Nephron (organoid): Measurements from ENCODE around the gene DPP10.
"Not testable (repeated sequence)": the region's sequence is repeated elsewhere in the genome, so short reads cannot be mapped to it uniquely, and the experiment has no call there.

Experiments used
- H3K27ac Mint-ChIP-seq, 3 experiments: 2 replicates each; pipeline ENCODE4 v1.8.0; 2020; ENCODE audit warnings: mixed read lengths in 3 of 3, mild to moderate bottlenecking in 2 of 3, moderate library complexity in 1 of 3
- H3K27me3 Mint-ChIP-seq: 2 replicates; pipeline ENCODE4 v1.8.0; 2021; ENCODE audit warnings: low read depth, mild to moderate bottlenecking, moderate library complexity, mixed read lengths
- H3K36me3 Mint-ChIP-seq: 2 replicates; pipeline ENCODE4 v1.8.0; 2020; ENCODE audit warnings: low read depth, mixed read lengths
- H3K4me1 Mint-ChIP-seq: 2 replicates; pipeline ENCODE4 v1.8.0; 2020; ENCODE audit warnings: mixed read lengths
- H3K4me3 Mint-ChIP-seq, 3 experiments: 2 replicates each; pipeline ENCODE4 v1.8.0; 2020; ENCODE audit warnings: mild to moderate bottlenecking in 3 of 3, mixed read lengths in 3 of 3, moderate library complexity in 2 of 3
- H3K9me3 Mint-ChIP-seq: 2 replicates; pipeline ENCODE4 v1.8.0; 2020; ENCODE audit warnings: mixed read lengths
- TF ChIP-seq, protein P1 (sequence below), 3 experiments: fragments of 200-600 bp; sonication (generic); IDR thresholded peaks; one replicate each; pipeline ENCODE4 v1.5.0; 2021; ENCODE audit warnings: antibody characterized with exemption in 3 of 3; ENCODE audit not compliant: unreplicated experiment in 3 of 3

DPP10 gene

DNA sequence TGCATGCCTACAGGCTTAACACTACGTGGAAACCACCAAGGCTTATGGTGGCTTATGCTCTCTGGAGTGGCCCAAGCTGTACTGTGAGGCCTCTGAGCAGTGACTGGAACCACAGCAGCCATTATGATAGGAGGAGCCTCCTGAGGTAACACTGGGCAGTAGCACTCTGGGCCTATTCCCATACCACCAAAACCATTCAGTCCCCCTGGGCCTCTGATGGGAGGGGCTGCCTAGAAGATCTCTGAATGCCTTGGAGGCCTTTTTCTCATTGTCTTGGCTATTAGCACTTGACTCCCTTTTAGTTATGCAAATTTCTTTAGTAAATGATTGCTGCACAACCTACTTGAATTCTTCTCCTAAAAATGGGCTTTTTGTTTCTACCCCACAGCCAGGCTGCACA, 985.0 kb downstream of the DPP10 start:
- H3K4me3 Mint-ChIP-seq: no peak overlapping the region
- TF ChIP-seq, protein P1, sequence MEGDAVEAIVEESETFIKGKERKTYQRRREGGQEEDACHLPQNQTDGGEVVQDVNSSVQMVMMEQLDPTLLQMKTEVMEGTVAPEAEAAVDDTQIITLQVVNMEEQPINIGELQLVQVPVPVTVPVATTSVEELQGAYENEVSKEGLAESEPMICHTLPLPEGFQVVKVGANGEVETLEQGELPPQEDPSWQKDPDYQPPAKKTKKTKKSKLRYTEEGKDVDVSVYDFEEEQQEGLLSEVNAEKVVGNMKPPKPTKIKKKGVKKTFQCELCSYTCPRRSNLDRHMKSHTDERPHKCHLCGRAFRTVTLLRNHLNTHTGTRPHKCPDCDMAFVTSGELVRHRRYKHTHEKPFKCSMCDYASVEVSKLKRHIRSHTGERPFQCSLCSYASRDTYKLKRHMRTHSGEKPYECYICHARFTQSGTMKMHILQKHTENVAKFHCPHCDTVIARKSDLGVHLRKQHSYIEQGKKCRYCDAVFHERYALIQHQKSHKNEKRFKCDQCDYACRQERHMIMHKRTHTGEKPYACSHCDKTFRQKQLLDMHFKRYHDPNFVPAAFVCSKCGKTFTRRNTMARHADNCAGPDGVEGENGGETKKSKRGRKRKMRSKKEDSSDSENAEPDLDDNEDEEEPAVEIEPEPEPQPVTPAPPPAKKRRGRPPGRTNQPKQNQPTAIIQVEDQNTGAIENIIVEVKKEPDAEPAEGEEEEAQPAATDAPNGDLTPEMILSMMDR (IDR thresholded peaks at IDR 0.05; ENCODE audit: unreplicated experiment in 3 of 3): no peak
- peaks cover 16% of the 10 kb centered on the region for H3K9me3 Mint-ChIP-seq
- no peaks in the 10 kb centered on the region for H3K4me1 Mint-ChIP-seq
- H3K36me3 Mint-ChIP-seq: peaks cover 11% of the 10 kb centered on the region
- no peak overlapping the region for H3K27ac Mint-ChIP-seq
- no peaks in the 10 kb centered on the region for H3K27me3 Mint-ChIP-seq

DNA sequence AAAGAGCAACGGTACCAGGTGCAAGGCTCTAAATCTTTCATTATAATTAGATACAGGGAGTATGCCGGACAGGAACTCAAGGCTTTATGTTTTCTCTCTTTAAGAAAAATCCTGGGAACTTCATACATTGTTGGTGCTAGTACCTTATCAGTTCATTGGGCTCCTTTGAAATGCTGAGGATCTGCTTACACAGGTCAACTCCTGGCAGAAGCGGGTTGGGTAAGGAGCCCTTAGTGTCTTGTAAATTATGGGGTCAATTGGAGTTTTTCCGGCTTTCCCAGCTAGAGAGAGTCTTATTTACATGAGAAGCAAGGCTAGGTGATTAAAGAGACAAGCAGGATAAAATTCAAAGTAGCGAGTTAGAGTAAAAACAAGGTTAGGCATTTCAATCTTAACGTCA, 998.3 kb downstream of the DPP10 start:
- H3K27me3 Mint-ChIP-seq, H3K4me1 Mint-ChIP-seq, H3K36me3 Mint-ChIP-seq, H3K9me3 Mint-ChIP-seq, H3K27ac Mint-ChIP-seq: not testable (repeated sequence)
- peak overlapping the region in 1 of 3 experiments; percentile 13 for H3K4me3 Mint-ChIP-seq

DNA sequence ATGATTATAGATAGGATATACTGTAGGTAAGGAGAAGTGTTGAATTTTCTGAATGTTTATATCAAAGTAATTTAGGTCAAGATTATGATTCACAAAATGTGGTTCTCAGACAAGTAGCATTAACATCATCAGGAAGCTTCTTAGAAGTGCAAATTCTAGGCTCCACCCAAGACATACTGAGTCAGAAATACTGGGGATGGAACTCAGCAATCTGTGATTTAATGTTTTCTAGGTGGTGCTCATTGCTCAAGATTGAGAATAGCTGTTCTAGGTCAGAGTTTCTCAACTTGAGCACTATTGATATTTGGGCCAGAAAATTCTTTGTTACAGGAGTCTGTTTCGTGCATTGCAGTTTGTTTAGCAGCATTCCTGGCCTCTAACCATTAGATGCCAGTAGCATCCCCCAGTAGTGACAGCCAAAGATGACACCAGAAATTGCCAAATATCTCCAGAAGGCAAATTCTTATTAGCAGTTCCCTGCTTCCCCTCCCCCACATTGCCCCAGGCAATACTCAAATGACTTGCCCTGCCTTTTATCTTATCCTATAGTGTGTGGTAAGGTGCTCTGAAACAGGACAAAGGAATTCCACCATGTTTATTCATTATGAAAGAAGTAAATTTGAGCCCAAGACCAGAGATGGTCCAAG, 1001.2 kb downstream of the DPP10 start:
- Mint-ChIP-seq H3K9me3 (peaks cover 19% of the 10 kb centered on the region), H3K27me3 (peaks cover 4% of the 10 kb centered on the region), H3K27ac (no peak overlapping the region), H3K36me3 (no peaks in the 10 kb centered on the region), H3K4me1 (no peaks in the 10 kb centered on the region), H3K4me3 (no peak overlapping the region)
- TF ChIP-seq, protein P1 (IDR thresholded peaks at IDR 0.05; ENCODE audit: unreplicated experiment in 3 of 3): no peak

DNA sequence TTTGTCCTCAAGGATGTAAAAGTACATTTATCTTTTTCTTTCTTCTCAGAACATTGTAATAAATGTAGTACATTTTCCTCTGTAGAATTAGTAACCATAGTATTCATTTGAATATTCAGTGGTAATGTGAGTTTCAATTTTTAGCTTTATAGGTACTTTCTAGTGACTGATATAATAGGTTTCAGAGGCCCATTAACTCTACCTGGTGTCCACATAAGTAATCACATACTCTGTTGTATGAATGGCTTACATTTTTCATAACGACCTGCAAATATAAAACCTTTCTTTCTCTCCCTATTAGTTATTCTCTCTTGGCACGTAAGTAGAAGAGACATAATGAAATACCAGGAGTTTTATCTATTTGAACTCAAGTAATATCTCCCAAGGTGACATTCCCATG, 1017.6 kb downstream of the DPP10 start:
- Mint-ChIP-seq H3K27me3 (no peaks in the 10 kb centered on the region), H3K27ac (peak overlapping the region in 2 of 3 experiments; percentile 53 to 56), H3K4me1 (no peaks in the 10 kb centered on the region), H3K4me3 (no peak overlapping the region), H3K9me3 (no peaks in the 10 kb centered on the region), H3K36me3 (no peaks in the 10 kb centered on the region)
- TF ChIP-seq, protein P1 (IDR thresholded peaks at IDR 0.05; ENCODE audit: unreplicated experiment in 3 of 3): no peak

DNA sequence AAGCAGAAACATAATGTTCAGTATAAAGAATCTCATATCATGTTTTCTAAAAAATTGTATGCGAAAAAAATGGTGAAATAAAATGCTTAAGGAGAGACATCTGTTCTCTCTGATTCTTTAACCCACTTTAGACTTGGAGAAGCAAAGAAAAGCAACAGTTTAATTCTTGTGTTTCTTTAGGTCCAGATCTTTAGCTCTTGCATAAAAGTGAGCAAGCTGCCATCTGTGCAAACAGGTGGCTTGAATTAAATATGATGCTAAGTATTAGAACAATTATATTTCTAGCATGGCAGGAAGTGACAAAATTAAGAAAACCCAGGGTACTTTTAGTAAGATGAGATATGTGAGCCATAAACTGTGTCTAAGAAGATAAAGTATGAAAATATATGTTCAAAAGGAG, 1038.3 kb downstream of the DPP10 start:
- no peak overlapping the region for H3K4me3 Mint-ChIP-seq
- peaks cover 5% of the 10 kb centered on the region for H3K36me3 Mint-ChIP-seq
- TF ChIP-seq, protein P1 (IDR thresholded peaks at IDR 0.05; ENCODE audit: unreplicated experiment in 3 of 3): no peak
- peak overlapping the region in 1 of 3 experiments; percentile 3 for H3K27ac Mint-ChIP-seq
- peaks cover 17% of the 10 kb centered on the region for H3K9me3 Mint-ChIP-seq
- H3K27me3 Mint-ChIP-seq: no peaks in the 10 kb centered on the region
- peaks cover 21% of the 10 kb centered on the region for H3K4me1 Mint-ChIP-seq

DNA sequence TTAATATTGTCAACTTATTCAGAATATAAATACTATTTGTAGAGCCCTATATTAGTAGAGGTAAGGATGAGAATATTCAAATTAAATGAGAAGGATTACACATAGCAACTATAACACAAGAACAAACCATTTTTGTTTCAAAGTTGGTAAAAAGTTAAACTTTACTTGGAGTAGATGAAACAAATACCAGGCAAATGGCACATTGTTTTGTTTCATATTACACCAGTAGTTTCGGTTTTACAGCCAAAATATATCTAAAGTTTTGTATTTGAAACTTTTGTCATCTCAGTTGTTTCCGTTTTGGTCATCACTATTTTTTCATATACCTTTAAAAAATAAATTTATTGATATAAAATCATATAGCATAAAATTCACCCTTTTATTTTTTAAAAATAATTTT, 1039.4 kb downstream of the DPP10 start:
- Mint-ChIP-seq H3K27ac (no peak overlapping the region), H3K27me3 (no peaks in the 10 kb centered on the region), H3K4me1 (peaks cover 21% of the 10 kb centered on the region), H3K36me3 (no peaks in the 10 kb centered on the region), H3K4me3 (no peak overlapping the region), H3K9me3 (peaks cover 11% of the 10 kb centered on the region)
- TF ChIP-seq, protein P1 (IDR thresholded peaks at IDR 0.05; ENCODE audit: unreplicated experiment in 3 of 3): no peak
